CD4-positive, alpha-beta T cell treated with Interleukin-12 subunit alpha and Interleukin-12 subunit beta, for 1 hour (primary cell): ENCODE results near the gene ANKRD12.

ENCODE experiments used
- DNase-seq: peaks from one replicate; pipeline ENCODE4 v3.0.0-alpha.2; 2020

Gene ANKRD12

GRCh38 chr18:9106800-9107584, 29.6 kb upstream of the ANKRD12 start:
- peak; percentile 41 for DNase-seq

- no peak for DNase-seq
Observed at GRCh38 chr18:9108911-9109310, 27.7 kb upstream of the ANKRD12 start.

DNA sequence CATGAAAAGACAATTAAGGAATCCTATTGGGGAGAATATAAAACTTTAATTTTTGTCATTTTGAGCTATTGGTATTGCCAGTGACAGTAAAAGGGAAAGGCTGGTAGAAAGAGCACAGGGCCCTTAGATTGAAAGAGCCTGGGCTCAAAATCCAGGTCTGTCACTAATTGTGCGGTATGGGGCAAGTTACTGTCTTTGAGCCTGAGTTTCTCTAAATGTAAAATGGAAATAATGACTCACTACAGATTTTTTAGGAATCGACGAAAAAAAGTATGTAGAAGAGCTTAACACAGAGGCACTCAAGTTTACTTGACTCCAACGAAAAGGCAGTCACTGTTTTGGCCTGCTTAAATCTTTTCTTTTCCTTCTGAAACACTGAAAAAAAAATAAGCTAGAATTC, 27.1 kb upstream of the ANKRD12 start:
- no peak for DNase-seq

DNA sequence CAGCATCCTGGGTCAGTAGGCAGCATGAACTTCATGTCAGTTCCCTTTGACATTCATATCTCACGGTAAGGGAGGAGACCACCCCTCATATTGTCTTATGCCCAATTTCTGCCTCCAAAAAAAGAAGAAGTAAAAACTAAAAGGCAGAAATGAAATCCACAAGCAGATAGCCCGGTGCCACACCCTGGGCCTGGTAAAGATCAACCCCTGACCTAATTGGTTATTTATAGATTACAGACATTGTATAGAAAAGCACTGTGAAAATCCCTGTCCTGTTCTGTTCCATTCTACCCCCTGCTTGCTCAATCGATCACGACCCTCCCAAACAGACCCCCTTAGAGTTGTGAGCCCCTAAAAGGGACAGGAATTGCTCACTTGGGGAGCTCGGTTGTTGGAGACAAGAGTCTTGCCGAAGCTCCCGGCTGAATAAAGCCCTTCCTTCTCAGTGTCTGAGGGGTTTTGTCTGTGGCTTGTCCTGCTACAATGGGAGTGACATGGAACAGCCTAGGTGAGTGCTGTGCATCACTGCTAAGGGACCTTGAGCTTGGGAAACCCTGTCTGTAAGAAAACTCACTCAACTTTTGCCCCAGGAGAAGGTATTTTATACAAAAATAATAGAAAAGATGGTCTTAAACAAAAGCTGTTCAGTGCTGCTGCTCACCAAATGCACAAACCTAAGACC, 23.0 kb upstream of the ANKRD12 start:
- no peak for DNase-seq

- no peak for DNase-seq
Observed at GRCh38 chr18:9115984-9116383, 20.6 kb upstream of the ANKRD12 start.

DNA sequence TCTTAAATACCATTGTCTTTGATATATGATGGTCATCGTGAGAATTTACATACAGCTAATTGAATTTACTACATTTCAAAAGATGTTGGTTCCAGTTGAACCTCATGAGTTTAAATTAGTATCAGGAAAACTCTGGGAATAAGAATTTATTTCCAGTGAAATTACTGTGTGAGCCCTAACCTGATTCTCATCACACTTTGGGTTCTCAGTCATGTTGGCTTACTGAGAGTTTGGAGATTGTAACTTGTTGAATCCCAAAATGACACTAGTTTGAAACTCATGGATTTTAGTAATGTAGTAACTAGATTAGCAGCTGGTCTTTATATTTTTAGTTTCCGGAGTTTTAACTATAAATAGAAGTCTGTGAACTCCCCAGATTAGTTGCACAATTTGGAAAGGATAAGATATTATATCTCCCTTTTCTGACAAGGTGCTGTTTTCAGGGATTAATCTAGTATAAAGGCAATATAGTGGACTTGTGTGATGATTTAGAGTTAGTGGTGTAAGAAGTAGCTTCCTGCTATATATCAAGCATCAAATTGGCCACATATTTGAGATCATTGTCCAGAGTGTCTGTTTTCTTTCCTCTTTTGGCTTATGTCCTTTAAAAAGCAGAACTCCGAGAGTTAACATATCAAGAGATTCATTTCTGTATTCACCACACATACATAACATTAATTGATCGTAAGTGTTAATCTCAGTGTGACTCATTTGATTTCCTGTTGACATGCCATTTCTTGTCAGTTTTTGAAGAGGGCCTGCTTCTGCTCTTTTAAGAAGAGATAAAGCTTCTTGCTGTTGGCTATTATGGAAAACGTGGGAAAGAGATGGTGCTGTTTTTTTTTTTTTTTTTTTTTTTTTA, 18.4 kb upstream of the ANKRD12 start:
- peak; percentile 75 for DNase-seq

- DNase-seq: peak; percentile 49
Observed at GRCh38 chr18:9120796-9121195, 15.8 kb upstream of the ANKRD12 start.

DNA sequence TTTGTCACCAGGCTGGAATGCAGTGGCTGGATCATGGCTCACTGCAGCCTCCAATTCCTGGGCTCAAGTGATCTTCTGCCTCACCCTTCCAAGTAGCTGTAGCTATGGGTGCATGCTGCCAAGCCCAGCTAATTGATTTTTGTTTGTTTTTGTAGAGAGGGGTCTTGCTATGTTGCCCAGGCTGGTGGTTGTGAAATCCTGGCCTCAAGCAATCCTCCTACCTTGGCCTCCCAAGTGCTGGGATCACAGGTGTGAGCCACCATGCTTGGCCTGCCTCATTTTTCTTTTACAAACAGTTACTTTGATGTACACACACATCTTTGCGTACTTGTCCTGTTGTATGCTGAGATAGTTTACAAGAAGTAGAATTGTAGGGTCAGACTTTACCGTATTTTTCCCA, 13.1 kb upstream of the ANKRD12 start:
- DNase-seq: no peak

DNA sequence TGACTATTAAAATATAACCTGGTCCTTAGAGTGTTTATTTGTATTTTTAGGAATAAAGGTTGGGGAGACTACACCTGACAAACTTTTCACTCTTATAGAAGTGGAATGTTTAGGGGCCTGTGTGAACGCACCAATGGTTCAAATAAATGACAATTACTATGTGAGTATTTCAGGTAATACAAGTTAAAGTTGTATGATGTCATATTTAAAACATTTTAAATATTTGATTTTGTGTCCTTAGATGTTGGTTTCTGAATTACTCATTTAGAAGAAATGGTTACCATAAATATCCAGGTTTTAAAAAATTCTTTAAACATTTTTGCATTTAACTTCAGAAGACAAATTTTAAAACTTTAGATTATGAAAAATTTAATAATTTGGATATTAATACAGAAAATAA, 11.8 kb upstream of the ANKRD12 start:
- DNase-seq: no peak

GRCh38 chr18:9126337-9126736, 10.2 kb upstream of the ANKRD12 start:
- no peak for DNase-seq

DNA sequence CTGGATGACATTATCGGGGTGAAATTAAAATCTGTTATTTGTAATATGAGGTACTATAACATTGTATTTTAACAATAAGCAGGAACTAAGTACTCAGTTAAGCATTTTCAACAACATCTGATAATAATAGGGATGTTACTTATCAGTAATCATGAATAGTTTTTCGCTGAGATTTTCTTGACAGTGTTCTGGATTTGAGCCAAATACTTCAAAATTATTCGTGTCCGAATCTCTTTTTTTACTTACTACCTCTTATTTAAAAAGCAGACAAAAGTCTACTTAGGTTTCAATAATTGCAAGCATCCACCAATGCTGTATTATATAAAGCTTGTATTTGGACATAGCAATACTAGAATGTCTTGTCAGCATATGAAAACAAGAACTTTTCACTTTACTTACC, 6.4 kb upstream of the ANKRD12 start:
- DNase-seq: no peak

DNA sequence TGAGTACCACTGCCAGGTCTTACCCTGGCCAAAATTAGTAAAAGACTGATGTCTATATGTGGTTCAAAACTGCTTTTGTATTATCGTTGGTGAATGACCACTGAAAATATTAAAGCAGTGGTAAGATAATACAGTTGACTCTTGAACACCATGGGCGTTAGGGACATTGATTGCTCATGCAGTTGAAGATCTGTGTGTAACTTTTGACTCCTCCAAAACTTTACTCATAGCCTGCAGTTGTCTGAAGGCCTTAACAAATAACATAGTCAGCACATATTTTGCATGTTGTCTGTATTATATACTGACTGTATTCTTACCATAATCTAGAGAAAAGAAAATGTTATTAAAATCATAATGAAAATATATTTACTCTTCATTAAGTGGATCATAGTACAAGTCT, 5.8 kb upstream of the ANKRD12 start:
- DNase-seq: no peak

- DNase-seq: no peak
Observed at GRCh38 chr18:9132628-9133027, 4.0 kb upstream of the ANKRD12 start.

DNA sequence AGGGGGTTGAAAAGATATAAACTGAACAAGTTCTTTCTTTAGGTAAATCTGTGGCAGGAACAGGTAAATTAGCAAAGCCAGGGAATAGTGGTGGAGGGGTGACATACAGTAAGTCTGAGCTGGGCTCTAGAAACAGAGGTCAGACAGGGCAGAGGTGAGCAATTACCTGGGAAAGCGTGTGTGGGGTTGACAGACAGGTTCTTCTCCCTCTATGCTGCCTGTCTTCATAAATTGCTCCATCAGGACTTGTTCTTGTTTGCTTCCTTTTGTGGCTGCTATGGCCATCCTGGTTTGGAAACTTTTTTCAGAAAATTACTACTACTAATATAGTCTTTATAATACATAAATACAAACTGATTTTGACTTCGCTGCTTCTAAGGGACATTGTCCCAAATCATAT, 3.4 kb upstream of the ANKRD12 start:
- DNase-seq: no peak

DNA sequence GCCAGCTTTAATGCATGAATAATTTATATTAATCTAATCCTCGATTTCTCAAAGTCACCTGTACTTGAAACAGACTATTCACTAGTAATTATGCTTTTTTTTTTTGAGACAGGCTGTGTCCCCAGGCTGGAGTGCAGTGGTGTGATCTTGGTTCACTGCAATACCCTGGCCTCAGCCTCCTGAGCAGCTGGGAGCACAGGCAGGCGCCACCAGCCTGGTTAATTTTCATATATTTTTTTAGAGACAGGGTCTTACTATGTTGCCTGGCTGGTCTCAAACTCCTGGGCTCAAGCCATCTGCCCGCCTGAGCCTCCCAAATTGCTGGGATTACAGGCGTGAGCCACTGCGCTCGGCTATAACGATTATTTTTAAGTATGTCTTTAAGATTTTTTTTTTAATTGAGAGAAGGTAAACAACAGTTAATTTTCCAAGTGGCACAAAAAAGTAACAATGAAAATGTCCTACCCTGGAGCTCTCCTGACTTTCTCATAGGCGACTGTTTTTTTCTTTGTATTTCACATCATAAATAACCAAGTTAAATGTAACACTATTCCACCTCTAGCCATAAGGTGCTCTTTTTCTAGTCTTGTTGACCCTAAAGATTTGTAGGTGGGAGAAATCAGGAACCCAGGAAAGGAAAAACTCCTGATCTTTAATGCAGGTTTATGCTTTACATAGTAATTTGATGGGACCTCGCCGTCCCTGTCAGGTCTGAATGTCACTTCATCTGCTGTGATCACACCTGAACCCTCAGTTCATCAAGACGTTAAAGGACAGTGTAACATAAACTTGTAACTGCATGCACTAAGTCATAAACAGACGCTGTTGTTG, 1.3 kb upstream of the ANKRD12 start:
- DNase-seq: no peak

DNA sequence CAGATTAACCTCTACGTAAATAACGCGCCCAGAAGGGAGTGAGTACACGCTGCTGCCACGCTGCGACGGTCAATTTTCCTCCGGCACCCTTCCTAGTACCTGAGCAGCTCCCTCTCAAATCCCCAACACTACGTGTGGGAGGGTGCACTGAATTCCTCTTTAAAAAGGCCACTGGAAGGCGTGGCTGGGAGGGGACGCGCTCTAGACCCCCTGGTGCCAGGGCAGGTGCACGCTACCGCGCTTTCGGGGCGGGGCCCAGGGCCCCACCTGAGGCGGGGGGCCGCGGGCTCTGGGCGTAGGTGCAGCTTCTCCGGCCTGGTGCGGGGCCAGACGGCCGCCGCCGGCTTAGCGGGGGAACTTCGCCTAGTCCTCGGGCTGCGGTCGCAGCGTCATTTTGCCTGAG, 668 bp upstream of the ANKRD12 start:
- DNase-seq: no peak

DNA sequence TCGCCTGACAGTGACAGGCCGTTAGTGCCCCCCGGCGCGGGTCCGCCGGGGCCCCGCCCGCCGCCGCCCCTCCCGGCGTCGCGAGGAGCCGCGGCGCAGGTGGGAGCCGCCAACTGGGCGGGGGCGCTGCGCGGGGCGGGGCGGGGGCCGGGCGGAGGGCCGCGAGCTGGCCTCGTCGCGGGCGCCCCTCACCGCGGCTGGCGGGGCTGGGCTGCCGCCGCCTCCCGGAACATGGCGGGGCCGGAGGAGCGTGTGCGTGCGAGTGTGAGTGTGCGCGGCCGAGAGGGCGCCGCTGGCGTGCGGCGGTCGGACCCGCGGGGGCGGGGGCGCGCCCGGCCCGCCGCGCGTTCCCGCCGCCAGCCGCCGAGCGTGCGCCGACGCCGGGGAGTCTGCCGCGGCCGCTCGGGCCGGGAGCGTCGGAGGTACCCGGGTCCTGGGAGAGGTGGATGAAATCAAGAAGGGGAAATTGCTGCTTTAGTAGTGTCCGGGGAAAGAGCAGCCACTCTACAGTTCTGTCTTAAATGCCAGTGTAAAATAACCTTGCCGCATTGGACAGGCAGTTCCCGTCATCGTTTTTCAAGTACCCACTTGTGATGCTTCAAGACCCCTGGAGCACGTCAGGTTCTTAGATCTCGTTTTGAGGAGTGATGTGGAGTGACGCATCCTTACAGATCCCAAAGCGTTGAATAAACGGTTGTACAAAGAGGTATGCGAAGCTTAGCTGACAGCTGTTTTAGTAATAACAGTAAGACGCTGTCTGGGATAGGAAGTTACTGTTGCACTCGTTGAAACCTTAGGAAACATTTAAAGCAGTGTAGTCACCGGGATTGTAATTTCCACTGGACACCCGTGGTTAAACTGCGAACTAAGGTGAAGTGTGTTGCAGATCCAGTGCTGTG, 836 bp downstream of the ANKRD12 start:
- DNase-seq: peak; percentile 83

GRCh38 chr18:9139400-9140039, 2.9 kb downstream of the ANKRD12 start:
- DNase-seq: no peak

DNA sequence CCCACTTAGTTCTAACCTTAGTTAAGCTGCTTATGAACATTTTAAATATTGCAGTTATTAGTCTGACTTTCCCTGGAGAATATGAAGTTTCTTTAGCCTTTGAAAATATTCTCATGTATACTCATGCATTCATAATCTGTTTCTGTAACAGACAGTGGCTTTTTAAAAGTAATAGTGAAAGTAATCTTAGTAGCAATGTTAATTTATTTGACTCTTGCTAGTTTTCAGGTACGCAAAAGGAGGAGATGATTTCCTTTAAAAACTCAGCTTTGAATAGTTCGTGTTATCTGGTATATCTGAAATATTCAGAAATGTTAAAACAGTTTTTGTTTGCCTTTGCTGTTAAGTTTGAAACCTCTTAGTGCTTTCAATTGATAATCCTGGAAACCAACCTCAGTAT, 3.8 kb downstream of the ANKRD12 start:
- no peak for DNase-seq

GRCh38 chr18:9140984-9141383, 4.4 kb downstream of the ANKRD12 start:
- no peak for DNase-seq

- DNase-seq: no peak
Observed at GRCh38 chr18:9146224-9146623, 9.6 kb downstream of the ANKRD12 start.
